NT2/D1 (cell line): ENCODE data around the gene PVALB.

ENCODE experiments used
- YY1 ChIP-seq: IDR thresholded peaks from 2 replicates; pipeline ENCODE4 v1.6.1; 2011; ENCODE audit not compliant: insufficient read length, insufficient read depth
- ZNF274 ChIP-seq: IDR thresholded peaks from 2 replicates; pipeline ENCODE4 v1.6.1; 2011; ENCODE audit warnings: mild to moderate bottlenecking, low read depth, low read length

DNA sequence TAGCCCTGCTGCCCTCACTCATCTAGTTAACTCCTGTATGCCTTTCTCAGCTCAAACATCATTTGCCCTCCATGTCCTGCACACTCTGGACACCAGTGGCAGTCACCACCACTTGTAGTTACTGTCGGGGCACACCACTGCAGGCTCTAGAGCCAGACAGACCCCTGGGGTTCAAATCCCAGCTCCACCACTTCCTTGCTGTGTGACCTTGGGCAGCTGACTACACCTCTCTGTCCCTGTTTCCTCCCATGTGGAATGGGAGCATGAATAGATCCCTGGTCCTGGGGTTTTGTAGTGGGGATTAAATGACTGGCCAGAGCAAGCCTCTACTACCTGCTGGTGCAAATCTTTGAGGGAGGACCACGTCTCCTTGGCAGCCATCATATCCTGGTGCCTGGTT is 33.1 kb downstream of the PVALB start:
- TF ChIP-seq ZNF274: no peak
- no peak for TF ChIP-seq YY1
